ES-I3 (cell line): ENCODE data around the gene LRCH1.
A peak's percentile ranks its signal among the peaks of the same experiment; 100 is the strongest.

ENCODE experiments used
- H3K36me3 ChIP-seq: 2 replicates; pipeline ENCODE4 v1.6.1; 2013; ENCODE audit warnings: mild to moderate bottlenecking, low read length, control low read depth, moderate library complexity; ENCODE audit not compliant: insufficient read depth
- H3K4me1 ChIP-seq: 2 replicates; pipeline ENCODE4 v1.6.1; 2013; ENCODE audit warnings: mild to moderate bottlenecking, control low read depth, low read length; ENCODE audit not compliant: insufficient read depth
- H3K9ac ChIP-seq: 2 replicates; pipeline ENCODE4 v1.6.1; 2013; ENCODE audit warnings: low read depth, mild to moderate bottlenecking, low read length, moderate library complexity
- H3K9me3 ChIP-seq: 2 replicates; pipeline ENCODE4 v1.6.1; 2013; ENCODE audit warnings: mild to moderate bottlenecking, low read length, moderate library complexity; ENCODE audit not compliant: control insufficient read depth, insufficient read depth

The LRCH1 gene

DNA sequence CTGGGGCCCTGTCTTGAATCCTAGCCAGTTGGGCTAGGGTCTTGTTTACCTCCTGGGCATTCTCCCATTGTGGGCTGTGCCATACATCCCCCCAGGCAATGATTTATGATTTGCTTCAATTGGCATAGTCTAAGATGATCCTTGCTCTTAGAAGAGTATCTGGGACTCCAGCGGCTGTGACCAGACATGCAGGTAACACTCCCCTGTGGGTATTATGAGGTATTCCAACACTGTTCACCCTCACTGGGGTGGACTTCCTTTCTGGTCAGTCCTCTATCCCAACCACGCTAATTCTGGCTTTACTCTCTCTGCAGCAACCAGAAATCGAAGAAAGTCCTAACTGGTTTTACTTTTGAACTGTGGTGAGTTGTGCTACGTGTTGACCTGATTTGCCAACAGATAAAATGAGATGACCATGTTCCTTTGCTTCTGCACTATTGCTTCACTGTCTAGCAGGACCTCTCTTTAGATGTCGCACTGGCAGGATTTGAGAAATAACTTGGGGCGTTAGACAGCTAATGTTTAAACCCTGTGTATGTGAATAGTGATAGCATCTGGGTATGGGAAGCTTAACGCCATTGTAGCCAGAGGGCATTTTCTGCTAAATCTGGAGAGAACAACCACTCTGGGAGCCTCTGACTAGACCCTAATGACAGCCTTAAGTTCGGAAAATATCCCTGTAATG is 6.7 kb upstream of the LRCH1 start:
- H3K4me1 ChIP-seq: no peaks in the 10 kb centered on the region
- H3K9ac ChIP-seq: no peak overlapping the region
- H3K36me3 ChIP-seq: no peaks in the 10 kb centered on the region
- H3K9me3 ChIP-seq: no peaks in the 10 kb centered on the region

GRCh38 chr13:46550822-46551221 is 2.1 kb upstream of the LRCH1 start:
- Histone ChIP-seq H3K9ac (no peak overlapping the region), H3K36me3 (no peaks in the 10 kb centered on the region), H3K4me1 (no peaks in the 10 kb centered on the region), H3K9me3 (no peaks in the 10 kb centered on the region)

GRCh38 chr13:46551410-46552302 is 1.3 kb upstream of the LRCH1 start:
- H3K4me1 ChIP-seq: no peaks in the 10 kb centered on the region
- H3K9me3 ChIP-seq: no peaks in the 10 kb centered on the region
- no peaks in the 10 kb centered on the region for H3K36me3 ChIP-seq
- peak overlapping the region; percentile 88; the same call in 1 of the 2 replicates for H3K9ac ChIP-seq

DNA sequence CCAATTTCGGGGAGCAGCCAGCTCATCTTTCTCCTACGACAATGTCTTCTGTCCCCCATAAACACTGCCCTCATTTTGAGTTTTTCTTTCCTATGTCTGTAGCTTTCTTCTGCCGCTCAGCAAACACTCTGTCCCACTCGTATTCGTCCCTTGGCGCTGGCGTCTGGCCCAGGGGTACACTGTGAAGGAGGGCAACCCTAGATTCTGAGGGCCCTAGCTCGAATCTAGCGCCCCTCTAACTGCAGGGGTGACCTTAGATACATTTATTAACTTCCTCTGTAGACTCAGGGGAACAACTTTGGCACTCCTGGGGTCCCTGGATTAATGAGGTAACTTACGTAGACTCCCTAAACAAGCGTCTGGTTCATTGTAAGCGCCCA is 677 bp upstream of the LRCH1 start:
- Histone ChIP-seq H3K9ac (peak overlapping the region; percentile 88), H3K4me1 (no peaks in the 10 kb centered on the region), H3K36me3 (no peaks in the 10 kb centered on the region), H3K9me3 (no peaks in the 10 kb centered on the region)

DNA sequence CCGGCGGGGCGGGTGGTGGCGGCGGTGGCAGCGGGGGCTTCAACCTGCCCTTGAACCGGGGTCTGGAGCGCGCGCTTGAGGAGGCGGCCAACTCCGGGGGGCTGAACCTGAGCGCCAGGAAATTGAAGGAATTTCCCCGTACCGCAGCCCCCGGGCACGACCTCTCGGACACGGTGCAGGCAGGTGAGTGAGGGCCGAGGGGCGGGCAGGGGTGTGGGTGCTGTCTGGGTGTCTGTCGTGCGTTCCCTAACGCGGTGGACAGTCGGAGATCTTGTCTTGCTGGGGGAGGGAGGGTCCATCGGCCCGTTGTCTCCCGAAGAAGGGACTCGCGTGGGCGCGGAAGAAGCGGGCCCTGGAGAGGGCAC is 533 bp downstream of the LRCH1 start:
- Histone ChIP-seq H3K4me1 (no peaks in the 10 kb centered on the region), H3K9ac (peak overlapping the region; percentile 91), H3K9me3 (no peaks in the 10 kb centered on the region), H3K36me3 (no peaks in the 10 kb centered on the region)

GRCh38 chr13:46553886-46554858 is 1.2 kb downstream of the LRCH1 start:
- no peaks in the 10 kb centered on the region for H3K9me3 ChIP-seq
- H3K9ac ChIP-seq: peak overlapping the region; percentile 91
- no peaks in the 10 kb centered on the region for H3K36me3 ChIP-seq
- no peaks in the 10 kb centered on the region for H3K4me1 ChIP-seq

DNA sequence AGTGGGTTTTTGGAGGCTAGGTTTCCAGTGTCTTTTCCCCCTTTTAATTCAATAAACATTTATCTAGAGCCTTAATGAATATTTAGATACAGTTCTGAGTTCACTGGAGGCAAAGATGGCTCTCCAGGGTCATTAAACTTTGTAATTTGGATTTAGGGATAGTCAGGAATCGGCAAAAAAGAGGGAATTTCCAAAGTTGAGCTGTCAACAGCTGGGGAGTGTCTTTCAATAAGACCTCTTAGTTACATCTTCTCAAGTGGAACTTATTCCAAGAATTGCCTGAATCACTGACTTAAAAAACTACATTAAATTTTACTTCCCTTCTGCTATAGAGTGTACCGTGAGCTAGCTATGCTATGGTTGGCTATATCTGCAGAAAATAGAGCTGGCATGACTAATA is 2.0 kb downstream of the LRCH1 start:
- Histone ChIP-seq H3K9me3 (no peaks in the 10 kb centered on the region), H3K9ac (peak overlapping the region; percentile 91; the same call in 1 of the 2 replicates), H3K36me3 (no peaks in the 10 kb centered on the region), H3K4me1 (no peaks in the 10 kb centered on the region)

DNA sequence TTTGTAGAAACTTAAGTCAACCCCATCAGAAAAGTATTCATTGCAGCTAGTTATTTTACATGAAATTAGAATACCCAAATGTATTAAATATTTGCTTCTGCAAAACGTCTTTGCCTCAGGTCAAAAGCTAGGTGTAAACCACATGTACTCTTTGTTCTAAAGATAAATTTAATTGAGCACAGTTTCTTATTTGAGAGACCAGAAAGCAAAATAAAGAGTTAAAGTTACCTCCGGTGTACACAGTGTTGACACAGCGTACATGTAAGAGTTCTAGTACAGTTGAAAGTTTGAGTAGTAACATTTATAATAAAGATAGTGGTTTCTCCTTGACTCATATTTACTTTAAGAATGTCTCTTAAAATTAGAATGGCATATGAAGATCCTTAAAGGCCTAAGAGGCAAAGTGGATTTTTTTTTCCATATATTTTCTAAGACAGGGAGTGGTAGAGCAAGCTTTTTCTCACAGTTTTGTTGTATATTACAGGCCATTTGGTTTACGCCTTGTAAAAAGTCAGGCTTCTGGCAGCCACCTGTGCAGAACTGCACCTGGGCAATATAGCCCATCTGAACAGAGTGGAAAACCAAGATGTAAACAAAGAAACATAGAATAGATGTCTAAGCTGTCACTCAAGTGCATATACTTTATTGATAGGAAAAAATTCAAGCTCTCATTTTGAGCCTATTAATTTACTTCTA is 2.9 kb downstream of the LRCH1 start:
- no peak overlapping the region for H3K9ac ChIP-seq
- H3K9me3 ChIP-seq: no peaks in the 10 kb centered on the region
- no peaks in the 10 kb centered on the region for H3K36me3 ChIP-seq
- H3K4me1 ChIP-seq: no peaks in the 10 kb centered on the region

DNA sequence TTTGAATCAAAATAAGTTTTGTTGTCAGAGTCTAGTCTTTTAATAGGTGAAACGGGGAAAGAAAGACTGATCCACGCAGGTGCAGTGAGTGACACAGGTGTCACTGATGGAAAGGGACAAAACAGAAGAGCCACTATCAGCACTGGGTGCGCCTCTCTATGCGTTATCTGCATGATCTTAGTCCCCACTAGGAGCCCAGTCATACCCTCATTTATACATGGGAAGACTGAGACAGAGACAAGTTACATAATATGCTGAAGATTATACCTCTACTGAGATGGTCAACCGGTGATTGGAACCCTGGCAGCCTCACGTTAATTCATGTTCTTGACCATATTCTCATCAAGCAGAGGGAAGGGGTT is 3.4 kb downstream of the LRCH1 start:
- Histone ChIP-seq H3K36me3 (no peaks in the 10 kb centered on the region), H3K9me3 (no peaks in the 10 kb centered on the region), H3K9ac (no peak overlapping the region), H3K4me1 (no peaks in the 10 kb centered on the region)

DNA sequence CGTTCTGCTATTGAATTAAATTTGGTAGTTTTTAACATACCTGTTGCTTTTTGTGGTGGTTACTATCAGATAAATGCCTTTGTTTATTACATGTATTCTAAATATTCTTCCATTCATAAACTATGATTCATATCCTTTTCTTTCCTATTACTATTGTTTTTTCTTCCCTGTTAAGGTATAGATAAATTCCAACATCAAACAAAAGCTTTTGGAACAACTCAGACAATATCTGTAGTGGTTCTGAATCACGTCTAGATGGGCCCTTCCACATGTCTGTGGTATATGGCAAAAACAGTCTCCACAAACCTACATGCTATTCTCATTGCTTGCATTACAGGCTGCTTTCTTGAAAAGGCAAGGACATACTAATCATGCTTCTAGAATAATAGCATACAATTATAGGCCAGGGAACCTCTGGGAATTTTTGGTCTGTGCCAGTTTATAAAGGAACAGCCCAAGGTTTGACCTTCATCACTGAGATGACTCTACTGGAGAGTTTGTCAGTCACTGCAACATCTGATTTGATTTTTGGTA is 6.4 kb downstream of the LRCH1 start:
- Histone ChIP-seq H3K9me3 (no peaks in the 10 kb centered on the region), H3K9ac (no peak overlapping the region), H3K4me1 (no peaks in the 10 kb centered on the region), H3K36me3 (no peaks in the 10 kb centered on the region)

- Histone ChIP-seq H3K9me3 (no peaks in the 10 kb centered on the region), H3K36me3 (no peaks in the 10 kb centered on the region), H3K9ac (no peak overlapping the region), H3K4me1 (no peaks in the 10 kb centered on the region)
Measured at GRCh38 chr13:46560778-46561177, 7.8 kb downstream of the LRCH1 start.

DNA sequence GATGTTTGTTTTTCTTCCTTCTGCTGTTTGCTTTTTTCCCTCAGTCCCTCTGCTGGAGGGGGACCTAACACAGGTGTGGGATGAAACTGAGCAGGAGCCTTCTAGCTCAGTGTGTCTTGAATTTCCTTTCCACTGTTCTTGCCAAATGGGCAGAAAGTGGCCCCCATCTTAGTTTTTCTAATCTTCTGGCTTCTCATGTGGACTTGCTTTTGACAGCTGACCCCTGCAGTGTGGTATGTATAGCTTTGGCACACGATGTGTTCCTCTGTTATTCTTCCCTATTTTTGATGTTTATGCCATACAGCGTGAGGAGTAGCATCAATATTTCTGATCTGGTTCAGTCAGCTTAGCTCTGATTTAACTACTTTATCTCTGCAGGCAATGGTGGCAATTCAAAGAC is 8.3 kb downstream of the LRCH1 start:
- Histone ChIP-seq H3K36me3 (no peaks in the 10 kb centered on the region), H3K9ac (no peak overlapping the region)

DNA sequence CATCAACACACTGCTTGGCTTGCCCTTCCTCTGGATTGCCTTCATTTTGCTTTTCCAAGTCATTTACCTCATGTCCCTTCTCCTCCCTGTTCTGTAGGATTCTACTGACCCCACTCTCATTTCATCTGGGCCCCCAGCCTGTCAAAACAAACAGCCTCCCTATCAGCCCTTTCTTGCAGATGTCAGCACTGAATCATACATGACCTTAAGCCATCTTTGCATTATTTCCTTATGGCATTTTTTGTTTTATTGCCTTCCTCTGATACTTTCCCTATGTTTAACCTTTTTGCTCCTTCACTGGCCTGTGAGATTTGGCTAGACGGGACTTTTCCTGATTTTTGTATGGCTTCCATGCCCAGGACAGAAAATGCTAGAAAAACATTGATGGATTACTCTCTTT is 8.7 kb downstream of the LRCH1 start:
- Histone ChIP-seq H3K4me1 (no peaks in the 10 kb centered on the region), H3K9me3 (no peaks in the 10 kb centered on the region), H3K36me3 (no peaks in the 10 kb centered on the region), H3K9ac (no peak overlapping the region)

More for the DNA sequence above, 8.3 kb downstream of the LRCH1 start:
- no peaks in the 10 kb centered on the region for H3K4me1 ChIP-seq
- H3K9me3 ChIP-seq: no peaks in the 10 kb centered on the region

DNA sequence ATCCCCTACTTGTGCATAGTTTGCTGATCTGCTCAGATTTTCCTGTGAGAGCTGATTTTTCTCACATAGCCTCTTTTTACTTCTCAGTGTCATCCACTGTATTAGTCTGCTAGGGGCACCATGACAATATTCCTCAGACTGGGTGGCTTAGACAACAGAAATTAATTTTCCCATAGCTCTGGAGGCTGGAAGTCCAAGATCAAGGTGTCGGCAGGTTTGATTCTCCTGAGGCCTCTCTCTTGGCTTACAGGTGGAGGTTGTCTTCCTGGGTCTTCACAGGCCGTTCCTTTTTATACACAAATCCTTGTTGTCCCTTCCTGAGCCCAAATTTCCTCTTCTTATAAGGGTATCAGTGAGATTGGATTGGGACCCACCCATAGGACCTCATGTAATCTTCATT is 9.2 kb downstream of the LRCH1 start:
- no peaks in the 10 kb centered on the region for H3K9me3 ChIP-seq

More for the DNA sequence above, 9.2 kb downstream of the LRCH1 start:
- Histone ChIP-seq H3K36me3 (no peaks in the 10 kb centered on the region), H3K9ac (no peak overlapping the region), H3K4me1 (no peaks in the 10 kb centered on the region)
